K562 (cell line): ENCODE results near the gene HADH. TPM values are rescaled to one million over a fixed set of nuclear protein-coding genes. Genes with fewer than 3 reads are reported as not detected.

Experiments used
- CEBPB ChIP-seq: fragments of 450-650 bp; IDR thresholded peaks from 2 replicates; pipeline ENCODE4 v1.6.1; 2016; ENCODE audit warnings: missing genetic modification characterization, missing compliant biosample characterization
- GABPB2 ChIP-seq: fragments of 250-450 bp; sonication (Bioruptor Pico); conservative IDR thresholded peaks from 2 replicates; pipeline ENCODE4 v1.5.1; 2021; ENCODE audit warnings: mild to moderate bottlenecking
- KLF16 ChIP-seq: IDR thresholded peaks from 2 replicates; pipeline ENCODE4 v1.6.1; 2016; ENCODE audit warnings: antibody characterized with exemption
- SMC3 ChIP-seq: conservative IDR thresholded peaks from 2 replicates; pipeline ENCODE4 v1.6.1; 2011; ENCODE audit warnings: low read depth, low read length, improper control_type of control experiment; ENCODE audit not compliant: insufficient read depth
- ZNF764 ChIP-seq: fragments of 250-450 bp; sonication (Bioruptor Pico); IDR thresholded peaks from 2 replicates; pipeline ENCODE4 v1.4.0; 2020; ENCODE audit warnings: low read depth, mild to moderate bottlenecking, moderate library complexity
- polyA plus RNA-seq, 8 experiments: library from polyadenylated mRNA; depleted of rRNA in 4 of 8; stranded (reverse) in 5 of 8; unstranded in 3 of 8; fragments of >200 nt; fragmentation: Nextera tagmentation in 2 of 8; fragmentation: Illumina TruSeq in 1 of 8; extraction: Ambion mirVana in 2 of 8; extraction: Trizol in 1 of 8; gene quantifications; 2 replicates each; pipeline versions ENCODE4 v1.2.1 to v1.2.3, GENCODE V29; 2011 to 2014; ENCODE audit warnings: inconsistent platforms in 1 of 8, missing spikeins in 1 of 8
- total RNA-seq, 7 experiments: library from RNA; depleted of rRNA in 6 of 7; stranded (reverse); fragments of >200 nt in 6 of 7; fragmentation: Illumina TruSeq in 2 of 7; extraction: Trizol in 2 of 7; gene quantifications; 2 replicates each; pipeline versions ENCODE4 v1.2.1 to v1.2.3, GENCODE V29; 2011 to 2021; ENCODE audit warnings: low replicate concordance in 1 of 7
- TF ChIP-seq, protein P1 (sequence below): fragments of 250-450 bp; sonication (Bioruptor Pico); IDR thresholded peaks from 2 replicates; pipeline ENCODE4 v1.9.0; 2021; ENCODE audit warnings: mild to moderate bottlenecking, inconsistent platforms
- TF ChIP-seq, protein P2 (sequence below): fragments of 250-450 bp; sonication (Bioruptor Pico); IDR thresholded peaks from 2 replicates; pipeline ENCODE4 v1.5.0; 2021
- TF ChIP-seq, protein P3 (sequence below), 3 experiments: IDR thresholded peaks in 2 of 3; conservative IDR thresholded peaks in 1 of 3; 2 replicates each; pipeline ENCODE4 v1.5.1; 2011 to 2012; ENCODE audit warnings: low read length in 3 of 3, mild to moderate bottlenecking in 3 of 3, control low read depth in 2 of 3, improper control_type of control experiment in 1 of 3, inconsistent platforms in 1 of 3, low read depth in 1 of 3, mixed read lengths in 1 of 3, moderate library complexity in 1 of 3; ENCODE audit not compliant: insufficient read depth in 2 of 3
- TF ChIP-seq, protein P4 (sequence below), 3 experiments: fragments of 200-800 bp in 1 of 3; fragments of 250-450 bp in 1 of 3; fragments of 450-650 bp in 1 of 3; sonication (Bioruptor Pico) in 1 of 3; sonication (Bioruptor generic) in 1 of 3; formaldehyde crosslinking in 1 of 3; IDR thresholded peaks; 2 replicates each; pipeline versions ENCODE4 v1.6.1 to v1.8.0; 2016 to 2022; ENCODE audit warnings: mild to moderate bottlenecking in 2 of 3, missing genetic modification characterization in 2 of 3, missing compliant biosample characterization in 1 of 3, moderate library complexity in 1 of 3

Gene HADH
- total and polyA plus RNA-seq, 9 of the 15 experiments (the other 6 are each of a cell fraction or from before 2014, with no cell fraction given): 9.4 to 73.3 (median 32.8) TPM

DNA sequence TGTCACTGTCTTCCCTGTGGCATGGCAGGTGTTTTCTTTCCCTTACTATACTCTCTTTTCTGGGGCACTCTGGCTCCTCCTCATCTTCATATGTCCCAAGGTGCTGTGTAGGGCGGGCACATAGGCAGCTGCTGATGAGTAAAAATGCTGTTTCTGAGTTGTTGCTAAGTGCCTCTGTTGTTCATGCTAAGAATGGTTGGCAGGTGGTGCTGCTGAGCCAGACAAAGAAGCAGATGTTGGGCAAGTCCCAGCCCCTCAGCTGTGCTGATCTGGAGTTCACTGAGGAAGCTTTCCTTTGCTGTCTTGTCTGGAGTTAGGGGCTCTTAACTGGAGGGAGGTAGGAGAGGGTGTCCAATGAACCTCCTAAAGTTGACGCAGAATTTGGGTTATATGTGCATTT lies 40.6 kb downstream of the HADH start (continued):
- TF ChIP-seq, protein P1, sequence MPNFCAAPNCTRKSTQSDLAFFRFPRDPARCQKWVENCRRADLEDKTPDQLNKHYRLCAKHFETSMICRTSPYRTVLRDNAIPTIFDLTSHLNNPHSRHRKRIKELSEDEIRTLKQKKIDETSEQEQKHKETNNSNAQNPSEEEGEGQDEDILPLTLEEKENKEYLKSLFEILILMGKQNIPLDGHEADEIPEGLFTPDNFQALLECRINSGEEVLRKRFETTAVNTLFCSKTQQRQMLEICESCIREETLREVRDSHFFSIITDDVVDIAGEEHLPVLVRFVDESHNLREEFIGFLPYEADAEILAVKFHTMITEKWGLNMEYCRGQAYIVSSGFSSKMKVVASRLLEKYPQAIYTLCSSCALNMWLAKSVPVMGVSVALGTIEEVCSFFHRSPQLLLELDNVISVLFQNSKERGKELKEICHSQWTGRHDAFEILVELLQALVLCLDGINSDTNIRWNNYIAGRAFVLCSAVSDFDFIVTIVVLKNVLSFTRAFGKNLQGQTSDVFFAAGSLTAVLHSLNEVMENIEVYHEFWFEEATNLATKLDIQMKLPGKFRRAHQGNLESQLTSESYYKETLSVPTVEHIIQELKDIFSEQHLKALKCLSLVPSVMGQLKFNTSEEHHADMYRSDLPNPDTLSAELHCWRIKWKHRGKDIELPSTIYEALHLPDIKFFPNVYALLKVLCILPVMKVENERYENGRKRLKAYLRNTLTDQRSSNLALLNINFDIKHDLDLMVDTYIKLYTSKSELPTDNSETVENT (CRISPR knock-in tag): no peak
- TF ChIP-seq, protein P2, sequence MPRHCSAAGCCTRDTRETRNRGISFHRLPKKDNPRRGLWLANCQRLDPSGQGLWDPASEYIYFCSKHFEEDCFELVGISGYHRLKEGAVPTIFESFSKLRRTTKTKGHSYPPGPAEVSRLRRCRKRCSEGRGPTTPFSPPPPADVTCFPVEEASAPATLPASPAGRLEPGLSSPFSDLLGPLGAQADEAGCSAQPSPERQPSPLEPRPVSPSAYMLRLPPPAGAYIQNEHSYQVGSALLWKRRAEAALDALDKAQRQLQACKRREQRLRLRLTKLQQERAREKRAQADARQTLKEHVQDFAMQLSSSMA: no peak
- TF ChIP-seq, protein P3, sequence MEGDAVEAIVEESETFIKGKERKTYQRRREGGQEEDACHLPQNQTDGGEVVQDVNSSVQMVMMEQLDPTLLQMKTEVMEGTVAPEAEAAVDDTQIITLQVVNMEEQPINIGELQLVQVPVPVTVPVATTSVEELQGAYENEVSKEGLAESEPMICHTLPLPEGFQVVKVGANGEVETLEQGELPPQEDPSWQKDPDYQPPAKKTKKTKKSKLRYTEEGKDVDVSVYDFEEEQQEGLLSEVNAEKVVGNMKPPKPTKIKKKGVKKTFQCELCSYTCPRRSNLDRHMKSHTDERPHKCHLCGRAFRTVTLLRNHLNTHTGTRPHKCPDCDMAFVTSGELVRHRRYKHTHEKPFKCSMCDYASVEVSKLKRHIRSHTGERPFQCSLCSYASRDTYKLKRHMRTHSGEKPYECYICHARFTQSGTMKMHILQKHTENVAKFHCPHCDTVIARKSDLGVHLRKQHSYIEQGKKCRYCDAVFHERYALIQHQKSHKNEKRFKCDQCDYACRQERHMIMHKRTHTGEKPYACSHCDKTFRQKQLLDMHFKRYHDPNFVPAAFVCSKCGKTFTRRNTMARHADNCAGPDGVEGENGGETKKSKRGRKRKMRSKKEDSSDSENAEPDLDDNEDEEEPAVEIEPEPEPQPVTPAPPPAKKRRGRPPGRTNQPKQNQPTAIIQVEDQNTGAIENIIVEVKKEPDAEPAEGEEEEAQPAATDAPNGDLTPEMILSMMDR (IDR thresholded peaks at IDR 0.05 in 2 of 3, conservative IDR thresholded peaks at IDR 0.05 in 1 of 3; ENCODE audit: insufficient read depth in 2 of 3, low read depth in 1 of 3, low read length in 3 of 3): peak; percentile 66 to 70 (median 67)
- TF ChIP-seq ZNF764 (CRISPR knock-in tag): no peak
- TF ChIP-seq CEBPB (tag): peak; percentile 67
- TF ChIP-seq, protein P4, sequence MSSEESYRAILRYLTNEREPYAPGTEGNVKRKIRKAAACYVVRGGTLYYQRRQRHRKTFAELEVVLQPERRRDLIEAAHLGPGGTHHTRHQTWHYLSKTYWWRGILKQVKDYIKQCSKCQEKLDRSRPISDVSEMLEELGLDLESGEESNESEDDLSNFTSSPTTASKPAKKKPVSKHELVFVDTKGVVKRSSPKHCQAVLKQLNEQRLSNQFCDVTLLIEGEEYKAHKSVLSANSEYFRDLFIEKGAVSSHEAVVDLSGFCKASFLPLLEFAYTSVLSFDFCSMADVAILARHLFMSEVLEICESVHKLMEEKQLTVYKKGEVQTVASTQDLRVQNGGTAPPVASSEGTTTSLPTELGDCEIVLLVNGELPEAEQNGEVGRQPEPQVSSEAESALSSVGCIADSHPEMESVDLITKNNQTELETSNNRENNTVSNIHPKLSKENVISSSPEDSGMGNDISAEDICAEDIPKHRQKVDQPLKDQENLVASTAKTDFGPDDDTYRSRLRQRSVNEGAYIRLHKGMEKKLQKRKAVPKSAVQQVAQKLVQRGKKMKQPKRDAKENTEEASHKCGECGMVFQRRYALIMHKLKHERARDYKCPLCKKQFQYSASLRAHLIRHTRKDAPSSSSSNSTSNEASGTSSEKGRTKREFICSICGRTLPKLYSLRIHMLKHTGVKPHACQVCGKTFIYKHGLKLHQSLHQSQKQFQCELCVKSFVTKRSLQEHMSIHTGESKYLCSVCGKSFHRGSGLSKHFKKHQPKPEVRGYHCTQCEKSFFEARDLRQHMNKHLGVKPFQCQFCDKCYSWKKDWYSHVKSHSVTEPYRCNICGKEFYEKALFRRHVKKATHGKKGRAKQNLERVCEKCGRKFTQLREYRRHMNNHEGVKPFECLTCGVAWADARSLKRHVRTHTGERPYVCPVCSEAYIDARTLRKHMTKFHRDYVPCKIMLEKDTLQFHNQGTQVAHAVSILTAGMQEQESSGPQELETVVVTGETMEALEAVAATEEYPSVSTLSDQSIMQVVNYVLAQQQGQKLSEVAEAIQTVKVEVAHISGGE (CRISPR knock-in tag; IDR thresholded peaks at IDR 0.05): no peak
- no peak for TF ChIP-seq KLF16
- no peak for TF ChIP-seq GABPB2 (CRISPR knock-in tag)
- TF ChIP-seq SMC3: peak; percentile 76
- TF ChIP-seq, all 486 proteins: peak for 7
